Left colon (tissue), 2 donors: ENCODE measurements around the gene HELZ. TPM values are rescaled to one million over a fixed set of nuclear protein-coding genes. Genes with fewer than 3 reads are reported as not detected.
"Not testable (repeated sequence)": the region's sequence is repeated elsewhere in the genome, so short reads cannot be mapped to it uniquely, and the experiment has no call there.

ENCODE experiments used
- ATAC-seq: fragments of 200-7000 bp; cut with Tn5 transposase; one replicate; pipeline ENCODE4 v1.9.1; 2020; ENCODE audit warnings: mild to moderate bottlenecking, moderate library complexity
- DNase-seq, 2 donors: peaks; one replicate each; pipeline ENCODE4 v3.0.0-alpha.2; 2020
- intact Hi-C, 2 donors: fragments of 100-400 bp; cut with DNase I in 1 of 2; cut with micrococcal nuclease in 1 of 2; formaldehyde crosslinking; loops; one replicate each; pipeline versions ENCODE4 v1.11.2 to v1.14.0; 2022; cut with DNase I, micrococcal nuclease
- long read RNA-seq: library from polyadenylated mRNA; unstranded; transcript quantifications from one replicate; pipeline ENCODE4 v2.0.0, GENCODE V29; 2021
- total RNA-seq, 2 donors: library from RNA; stranded (reverse); fragmentation: NEBNext Ultra II Directional; extraction: Animal tissue kit (Norgen Biotek cat#: 25700); gene quantifications; one replicate each; pipeline ENCODE4 v1.2.1, GENCODE V29; 2021
- donor health status: DM: no; HTN: no; CAD: no.
- donor health status: DM: yes; HTN: yes; CAD: no.

Gene HELZ
- total RNA-seq, result 10 to 100 TPM; 43.7 to 51.5 TPM
- long read RNA-seq, partial matches to known transcripts, result 4 of 17 reads
- long read RNA-seq, other reads (novel, unspliced or antisense), result 10 of 17 reads

GRCh38 chr17:67245073-67245693, at the start of gene HELZ:
Gene HELZ, minus strand, starts transcription at chr17:67245196. Its CDS starts 26,392 bp downstream, at chr17:67218804.
- ATAC-seq (peak; percentile 77), DNase-seq (peak; percentile 79 to 81)
- intact Hi-C loops, result no loop called here

GRCh38 chr17:67293251-67294203, 48.5 kb upstream of the HELZ start:
- intact Hi-C loops, result loop anchor here in 1 of 2 donors (10.0 kb wide), 1 partner anchor 69 kb away; no protein-coding TSS in a partner anchor
- DNase-seq (peak; percentile 51 to 76), ATAC-seq (peak; percentile 96)

- DNase-seq, result no peak
- ATAC-seq, result no peak
- intact Hi-C loops, result loop anchor here in 1 of 2 donors (10.0 kb wide), 1 partner anchor 66 kb away; no protein-coding TSS in a partner anchor
Measured at GRCh38 chr17:67290711-67291291, 45.8 kb upstream of the HELZ start.

- intact Hi-C loops, result loop anchor here in 1 of 2 donors (10.0 kb wide), 1 partner anchor 65 kb away; no protein-coding TSS in a partner anchor
- no peak for ATAC-seq
- no peak for DNase-seq
Measured at GRCh38 chr17:67290244-67290643, 45.2 kb upstream of the HELZ start.

GRCh38 chr17:67289181-67289876, 44.3 kb upstream of the HELZ start:
- ATAC-seq, result peak; percentile 31
- intact Hi-C loops, result no loop called here

GRCh38 chr17:67286826-67287225, 41.8 kb upstream of the HELZ start:
- intact Hi-C loops, DNase-seq, ATAC-seq: not testable (repeated sequence)

More at GRCh38 chr17:67289181-67289876, 44.3 kb upstream of the HELZ start:
- DNase-seq, result peak; percentile 40 to 58

GRCh38 chr17:67285360-67285759, 40.4 kb upstream of the HELZ start:
- ATAC-seq (no peak), DNase-seq (no peak)
- intact Hi-C loops, result no loop called here

- DNase-seq (no peak), ATAC-seq (no peak)
- intact Hi-C loops, result no loop called here
Measured at GRCh38 chr17:67283731-67284516, 38.9 kb upstream of the HELZ start.

- DNase-seq, result no peak
- intact Hi-C loops, result no loop called here
- ATAC-seq, result no peak
Measured at GRCh38 chr17:67281743-67282142, 36.7 kb upstream of the HELZ start.

GRCh38 chr17:67281053-67281452, 36.1 kb upstream of the HELZ start:
- ATAC-seq (no peak), DNase-seq (no peak)
- intact Hi-C loops, result no loop called here

- DNase-seq (no peak), ATAC-seq (no peak)
- intact Hi-C loops, result no loop called here
Measured at GRCh38 chr17:67280279-67280678, 35.3 kb upstream of the HELZ start.

GRCh38 chr17:67279115-67279514, 34.1 kb upstream of the HELZ start:
- DNase-seq (no peak), ATAC-seq (no peak)
- intact Hi-C loops, result no loop called here

GRCh38 chr17:67278363-67278762, 33.4 kb upstream of the HELZ start:
- ATAC-seq, result no peak
- no peak for DNase-seq
- intact Hi-C loops, result no loop called here

- ATAC-seq, result no peak
- no peak for DNase-seq
Measured at GRCh38 chr17:67276075-67276474, 31.1 kb upstream of the HELZ start.

GRCh38 chr17:67274466-67274865, 29.5 kb upstream of the HELZ start:
- DNase-seq, result no peak
- ATAC-seq, result peak; percentile 53
- intact Hi-C loops, result no loop called here

More at GRCh38 chr17:67276075-67276474, 31.1 kb upstream of the HELZ start:
- intact Hi-C loops, result no loop called here

- intact Hi-C loops, result no loop called here
- no peak for ATAC-seq
- DNase-seq, result no peak
Measured at GRCh38 chr17:67273900-67274299, 28.9 kb upstream of the HELZ start.

- no peak for DNase-seq
- ATAC-seq, result no peak
- intact Hi-C loops, result no loop called here
Measured at GRCh38 chr17:67272312-67273047, 27.5 kb upstream of the HELZ start.
